Measurements from ENCODE around the gene CHST8.
A peak's percentile ranks its signal among the peaks of the same experiment; 100 is the strongest.

The CHST8 gene

GRCh38 chr19:33763633-33764371, 142.0 kb downstream of the CHST8 start:
- DNase-seq = no peak
- no peak overlapping the region for H3K27ac ChIP-seq
- H3K4me3 ChIP-seq (ENCODE audit: low read depth, low read length) = no peak overlapping the region
- TF ChIP-seq CTCF (IDR thresholded peaks at IDR 0.05; ENCODE audit: low read depth, low read length, missing control alignments) = no peak
- no peaks in the 10 kb centered on the region for H3K27me3 ChIP-seq (replicated peaks)
- H3K36me3 ChIP-seq (replicated peaks) = no peaks in the 10 kb centered on the region
- in situ Hi-C loops (cut with HindIII; ENCODE audit: low pct_ligation_motif_present, low sequenced_read_pairs) = loop anchor here (25.0 kb wide), 1 partner anchor 352 kb away; no protein-coding TSS in a partner anchor

GRCh38 chr19:33766623-33767022, 144.9 kb downstream of the CHST8 start:
- no peak for DNase-seq
- Histone ChIP-seq H3K36me3 (replicated peaks) (no peaks in the 10 kb centered on the region), H3K4me3 (ENCODE audit: low read depth, low read length) (no peak overlapping the region), H3K27me3 (replicated peaks) (peaks cover 2% of the 10 kb centered on the region), H3K27ac (no peak overlapping the region)
- no peak for TF ChIP-seq CTCF (IDR thresholded peaks at IDR 0.05; ENCODE audit: low read depth, low read length, missing control alignments)
- in situ Hi-C loops (cut with HindIII; ENCODE audit: low pct_ligation_motif_present, low sequenced_read_pairs) = loop anchor here (25.0 kb wide), 1 partner anchor 354 kb away; no protein-coding TSS in a partner anchor

GRCh38 chr19:33767898-33768413, 146.2 kb downstream of the CHST8 start:
- Histone ChIP-seq H3K4me3 (ENCODE audit: low read depth, low read length) (no peak overlapping the region), H3K36me3 (replicated peaks) (no peaks in the 10 kb centered on the region), H3K27me3 (replicated peaks) (peaks cover 2% of the 10 kb centered on the region), H3K27ac (no peak overlapping the region)
- peak; percentile 50 for TF ChIP-seq CTCF (IDR thresholded peaks at IDR 0.05; ENCODE audit: low read depth, low read length, missing control alignments)
- no peak for DNase-seq
- in situ Hi-C loops (cut with HindIII; ENCODE audit: low pct_ligation_motif_present, low sequenced_read_pairs) = loop anchor here (25.0 kb wide), 1 partner anchor 356 kb away; no protein-coding TSS in a partner anchor

- in situ Hi-C loops (cut with HindIII; ENCODE audit: low pct_ligation_motif_present, low sequenced_read_pairs) = loop anchor here (25.0 kb wide), 1 partner anchor 357 kb away; no protein-coding TSS in a partner anchor
- no peak overlapping the region for H3K27ac ChIP-seq
These were observed 147.5 kb downstream of the CHST8 start for GRCh38 chr19:33769208-33769607.

GRCh38 chr19:33770107-33770506, 148.4 kb downstream of the CHST8 start:
- no peak overlapping the region for H3K27ac ChIP-seq
- no peak for DNase-seq
- in situ Hi-C loops (cut with HindIII; ENCODE audit: low pct_ligation_motif_present, low sequenced_read_pairs) = loop anchor here (25.0 kb wide), 1 partner anchor 358 kb away; no protein-coding TSS in a partner anchor
- peaks cover 2% of the 10 kb centered on the region for H3K27me3 ChIP-seq (replicated peaks)
- H3K4me3 ChIP-seq (ENCODE audit: low read depth, low read length) = no peak overlapping the region
- no peaks in the 10 kb centered on the region for H3K36me3 ChIP-seq (replicated peaks)
- TF ChIP-seq CTCF (IDR thresholded peaks at IDR 0.05; ENCODE audit: low read depth, low read length, missing control alignments) = no peak

More at GRCh38 chr19:33769208-33769607, 147.5 kb downstream of the CHST8 start:
- H3K4me3 ChIP-seq (ENCODE audit: low read depth, low read length) = no peak overlapping the region
- no peak for DNase-seq
- H3K36me3 ChIP-seq (replicated peaks) = no peaks in the 10 kb centered on the region
- no peak for TF ChIP-seq CTCF (IDR thresholded peaks at IDR 0.05; ENCODE audit: low read depth, low read length, missing control alignments)
- peaks cover 2% of the 10 kb centered on the region for H3K27me3 ChIP-seq (replicated peaks)
